GM06990 (cell line): ENCODE data around the gene HS3ST3A1.

Experiments
- DNase-seq: peaks from one replicate; pipeline ENCODE4 v3.0.0-alpha.2; 2011; ENCODE audit not compliant: insufficient read length; ENCODE audit errors: extremely low read depth
- H3K27me3 ChIP-seq: replicated peaks from 2 replicates; pipeline ENCODE4 v1.6.0; 2011; ENCODE audit warnings: low read length; ENCODE audit not compliant: control insufficient read depth, insufficient read depth
- H3K36me3 ChIP-seq: 2 replicates; pipeline ENCODE4 v1.5.1; 2011; ENCODE audit warnings: low read length; ENCODE audit not compliant: control insufficient read depth, insufficient read depth
- H3K4me3 ChIP-seq: replicated peaks from 2 replicates; pipeline ENCODE4 v1.5.1; 2011; ENCODE audit warnings: low read depth, mild to moderate bottlenecking, control low read depth, low read length
- CTCF ChIP-seq: IDR thresholded peaks from 2 replicates; pipeline ENCODE4 v1.5.1; 2011; ENCODE audit warnings: low read length, control low read depth, mild to moderate bottlenecking, inconsistent platforms; ENCODE audit not compliant: insufficient read depth, poor library complexity, severe bottlenecking

The HS3ST3A1 gene

GRCh38 chr17:13539421-13539820, 62.3 kb downstream of the HS3ST3A1 start:
- no peak overlapping the region for H3K4me3 ChIP-seq
- no peak for DNase-seq
- no peaks in the 10 kb centered on the region for H3K36me3 ChIP-seq
- no peak for TF ChIP-seq CTCF
- H3K27me3 ChIP-seq, result no peaks in the 10 kb centered on the region

GRCh38 chr17:13538841-13539411, 62.8 kb downstream of the HS3ST3A1 start:
- Histone ChIP-seq H3K27me3 (no peaks in the 10 kb centered on the region), H3K4me3 (no peak overlapping the region), H3K36me3 (no peaks in the 10 kb centered on the region)
- DNase-seq, result no peak
- TF ChIP-seq CTCF, result no peak

GRCh38 chr17:13537871-13538643, 63.7 kb downstream of the HS3ST3A1 start:
- Histone ChIP-seq H3K4me3 (no peak overlapping the region), H3K36me3 (no peaks in the 10 kb centered on the region), H3K27me3 (no peaks in the 10 kb centered on the region)
- TF ChIP-seq CTCF, result no peak
- no peak for DNase-seq

GRCh38 chr17:13537167-13537731, 64.5 kb downstream of the HS3ST3A1 start:
- Histone ChIP-seq H3K36me3 (no peaks in the 10 kb centered on the region), H3K4me3 (no peak overlapping the region), H3K27me3 (no peaks in the 10 kb centered on the region)
- no peak for DNase-seq
- TF ChIP-seq CTCF, result no peak

- Histone ChIP-seq H3K27me3 (no peaks in the 10 kb centered on the region), H3K36me3 (no peaks in the 10 kb centered on the region), H3K4me3 (no peak overlapping the region)
- no peak for DNase-seq
- TF ChIP-seq CTCF, result no peak
Observed at GRCh38 chr17:13534946-13535345, 66.8 kb downstream of the HS3ST3A1 start.
